Measurements from ENCODE around the gene RAD51B.

The RAD51B gene

DNA sequence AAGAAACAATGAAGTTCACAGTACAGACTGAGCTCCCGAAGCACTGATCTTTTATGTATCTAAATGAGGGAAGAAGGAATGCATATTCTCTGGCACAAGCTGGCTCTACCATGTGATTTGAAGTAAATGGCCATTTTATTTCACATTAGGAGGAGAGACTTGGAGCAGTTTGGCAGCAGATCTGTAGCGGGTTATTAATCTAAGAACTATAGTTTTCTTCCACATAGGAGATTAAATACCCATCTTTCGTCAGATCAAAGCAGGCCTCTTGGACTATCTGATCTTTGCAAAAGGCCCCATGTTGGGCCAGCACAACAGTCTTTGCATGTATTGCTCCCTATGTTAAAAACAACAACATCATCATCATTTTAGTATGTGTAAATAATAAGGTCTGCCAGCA, 495.5 kb downstream of the RAD51B start:
- no peak for DNase-seq

DNA sequence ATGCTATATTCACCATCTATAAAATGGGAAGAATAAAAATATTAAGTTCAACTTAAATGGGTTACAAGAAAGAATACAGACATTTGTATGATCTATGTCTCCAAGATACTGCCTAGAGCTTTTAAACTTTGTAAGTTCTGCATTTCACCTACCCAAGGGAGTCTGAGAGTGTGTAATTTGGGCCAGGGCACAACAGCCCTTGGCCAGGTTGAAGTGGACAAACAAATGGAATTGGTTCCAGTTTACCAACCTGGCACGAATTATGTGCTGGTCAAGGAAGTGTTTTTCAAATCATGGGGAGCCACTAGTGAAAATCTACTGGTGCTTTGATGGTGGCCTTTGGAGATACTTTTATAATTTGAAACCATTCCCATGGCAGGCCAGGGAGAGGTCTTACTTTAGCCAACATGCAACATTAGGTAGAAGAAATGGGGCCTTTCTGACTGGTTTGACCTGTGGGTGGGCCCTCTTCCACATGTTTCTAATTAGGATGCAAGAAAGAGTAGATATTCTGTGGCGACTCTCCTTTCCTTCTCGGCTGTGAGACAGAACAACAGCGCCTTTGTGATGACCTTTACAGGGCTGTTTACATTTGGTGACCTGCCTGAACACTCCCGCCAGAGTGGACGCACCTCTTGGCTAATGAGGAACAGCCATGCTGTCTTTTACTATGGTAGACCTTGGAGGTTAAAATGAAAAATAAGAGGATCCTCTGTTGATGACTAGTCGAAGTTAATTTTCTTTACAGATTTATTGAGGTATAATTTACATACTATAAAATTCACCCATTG, 496.7 kb downstream of the RAD51B start:
- no peak for DNase-seq

GRCh38 chr14:68317239-68317638, 497.7 kb downstream of the RAD51B start:
- DNase-seq, result no peak

GRCh38 chr14:68318828-68319227, 499.2 kb downstream of the RAD51B start:
- DNase-seq, result no peak

- no peak for DNase-seq
These were observed 500.9 kb downstream of the RAD51B start for GRCh38 chr14:68320495-68320894.

GRCh38 chr14:68322940-68323620, 503.5 kb downstream of the RAD51B start:
- DNase-seq, result no peak

GRCh38 chr14:68325267-68325807, 505.8 kb downstream of the RAD51B start:
- no peak for DNase-seq

DNA sequence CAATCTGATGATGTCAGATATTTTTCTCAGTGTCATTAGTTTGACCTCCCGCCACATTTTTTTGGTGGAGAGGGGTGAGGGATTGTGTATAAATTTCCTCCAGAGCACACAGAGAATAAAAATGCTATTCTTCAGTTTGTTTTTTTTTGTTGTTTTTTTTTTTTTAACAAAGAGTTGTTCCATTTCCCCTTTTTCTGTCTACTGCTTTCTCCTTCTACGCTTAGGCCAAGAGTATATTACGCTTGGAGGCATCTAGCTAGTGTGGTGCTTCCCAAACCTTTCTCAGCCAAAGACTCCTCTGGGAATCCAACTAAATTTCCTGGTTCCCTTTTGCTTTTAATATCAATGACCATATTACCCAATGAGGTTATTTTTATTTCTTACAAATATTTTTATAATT, 507.7 kb downstream of the RAD51B start:
- no peak for DNase-seq

DNA sequence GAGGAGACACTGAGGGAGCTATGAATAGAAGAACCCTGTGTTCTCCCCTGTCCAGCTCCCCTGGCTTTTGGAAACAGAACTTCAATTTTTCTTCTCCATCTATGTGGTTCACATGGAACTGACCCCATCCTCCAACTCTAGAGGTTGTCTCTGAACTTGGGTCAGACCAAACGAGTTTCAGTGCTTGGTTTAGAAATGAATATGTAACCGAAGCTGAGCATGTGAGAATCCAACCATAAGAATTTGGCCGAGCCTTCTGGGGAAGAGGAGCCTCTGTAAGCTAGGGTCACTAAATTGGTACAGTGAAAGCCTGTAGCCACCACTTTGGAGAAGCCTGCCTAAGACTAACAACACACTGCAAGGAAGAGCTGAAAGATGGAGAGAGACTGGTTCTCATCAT, 508.9 kb downstream of the RAD51B start:
- DNase-seq, result no peak

DNA sequence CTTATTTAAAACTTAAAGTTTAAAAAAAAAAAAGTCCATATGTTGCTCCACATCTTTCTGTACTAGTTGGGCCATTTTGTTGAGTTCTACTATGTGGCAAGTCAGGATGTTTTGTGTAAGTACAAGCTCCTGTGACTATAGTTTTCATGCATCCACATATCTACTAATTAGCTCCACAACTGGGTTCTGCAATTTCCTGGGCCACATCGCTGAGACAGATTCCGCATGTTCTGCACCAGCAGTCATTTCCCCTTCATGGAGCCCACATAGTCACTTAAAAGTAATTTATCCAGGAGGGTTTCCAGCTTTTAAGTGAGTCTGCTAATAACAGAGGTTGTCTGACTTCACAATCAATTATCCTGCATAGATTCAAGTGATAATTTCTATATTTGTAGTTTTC, 511.8 kb downstream of the RAD51B start:
- DNase-seq, result no peak

DNA sequence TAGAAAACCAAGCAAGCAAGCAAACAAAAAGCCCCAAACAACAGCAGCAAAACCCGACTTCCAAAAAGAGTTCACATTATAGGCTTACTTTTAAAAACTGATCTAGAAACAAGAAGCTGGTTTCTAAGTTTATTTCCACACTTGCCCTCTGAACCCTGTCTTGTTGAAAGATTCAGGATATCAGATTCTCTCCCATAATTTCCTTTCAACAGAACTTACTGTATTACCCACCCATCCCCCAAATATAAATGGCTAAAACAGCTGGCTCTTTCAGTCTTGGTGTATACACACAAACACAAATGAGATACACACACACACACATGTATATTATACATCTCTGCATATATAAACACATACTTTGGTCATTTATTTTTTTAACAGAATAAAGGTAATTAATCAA, 512.4 kb downstream of the RAD51B start:
- DNase-seq, result no peak

DNA sequence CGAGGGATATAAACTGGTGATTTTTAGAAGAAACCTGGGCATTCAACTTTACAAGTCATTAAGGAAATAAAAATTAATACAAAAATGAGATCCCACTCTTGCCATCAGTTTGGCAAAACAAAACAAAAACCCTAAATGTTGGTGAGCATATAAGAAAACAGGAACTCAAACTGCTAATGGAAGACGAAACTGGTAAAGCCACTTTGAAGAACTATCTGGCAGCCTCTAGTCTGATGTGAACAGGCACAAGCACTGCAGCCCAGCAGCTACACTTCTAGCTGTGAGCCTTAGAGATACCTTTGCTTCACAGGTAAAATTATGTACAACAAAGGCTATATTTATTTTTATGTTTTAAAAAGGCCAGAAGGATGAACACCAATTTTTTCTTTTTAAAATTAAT, 513.7 kb downstream of the RAD51B start:
- DNase-seq, result no peak

GRCh38 chr14:68335312-68335711, 515.7 kb downstream of the RAD51B start:
- no peak for DNase-seq

GRCh38 chr14:68336165-68336564, 516.6 kb downstream of the RAD51B start:
- no peak for DNase-seq

DNA sequence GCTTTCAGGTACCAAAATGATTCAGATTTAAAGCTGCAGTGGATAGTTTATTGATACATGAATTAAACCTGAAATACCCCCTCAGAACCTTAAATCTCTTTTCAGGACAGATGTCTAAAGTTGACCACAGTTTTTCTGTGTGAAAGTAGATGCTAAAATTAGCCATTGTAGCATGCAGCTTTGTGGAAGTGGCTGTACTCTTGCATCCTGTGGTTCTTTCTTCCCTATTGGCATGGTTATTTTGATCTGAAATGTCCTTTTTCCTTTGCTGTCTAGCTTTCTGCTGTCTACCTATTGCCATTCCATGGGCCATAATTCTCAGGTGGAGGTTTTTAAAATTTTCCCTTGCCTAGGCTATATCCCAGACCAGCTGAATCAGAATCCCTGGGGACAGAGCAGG, 517.7 kb downstream of the RAD51B start:
- no peak for DNase-seq

GRCh38 chr14:68340262-68340661, 520.7 kb downstream of the RAD51B start:
- DNase-seq, result no peak

DNA sequence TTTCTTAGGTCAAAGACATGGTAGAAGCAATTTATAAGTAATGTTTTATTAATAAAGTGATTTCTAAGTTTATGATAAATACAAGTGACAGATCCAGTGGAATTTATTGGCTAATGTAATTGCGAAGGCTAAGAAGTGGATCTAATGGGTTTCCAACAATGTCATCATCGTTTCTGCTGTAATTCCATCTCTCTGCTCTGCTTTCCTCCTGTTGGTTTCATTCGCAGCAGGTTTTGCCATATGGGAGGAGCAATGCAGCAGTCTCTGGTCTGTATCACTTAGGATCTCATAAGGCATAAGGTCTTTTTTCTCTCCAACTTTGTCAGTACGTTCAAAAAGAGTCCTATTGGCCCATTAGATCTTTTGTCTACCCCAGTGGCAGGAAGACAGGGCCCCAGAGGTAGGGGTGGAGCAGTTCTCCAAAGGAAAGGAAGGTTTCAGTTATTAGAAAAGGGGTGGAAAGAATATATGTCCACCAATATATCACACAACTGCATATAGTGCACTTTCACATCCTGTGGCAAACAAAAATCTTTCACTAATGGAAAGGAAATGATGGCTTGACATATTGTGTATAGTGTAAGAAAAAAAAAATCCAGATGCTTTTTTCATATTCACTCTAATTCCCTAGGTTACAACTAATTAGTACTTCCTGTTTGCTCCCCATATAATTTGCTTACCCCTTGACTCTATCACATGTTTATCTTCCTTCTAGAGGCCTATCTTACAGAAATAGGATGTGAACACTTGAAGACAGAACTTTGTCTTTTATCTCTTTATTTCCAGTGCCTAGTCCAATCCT, 522.0 kb downstream of the RAD51B start:
- DNase-seq, result no peak

- DNase-seq, result no peak
These were observed 522.7 kb downstream of the RAD51B start for GRCh38 chr14:68342216-68342763.

GRCh38 chr14:68343534-68344118, 524.0 kb downstream of the RAD51B start:
- no peak for DNase-seq

DNA sequence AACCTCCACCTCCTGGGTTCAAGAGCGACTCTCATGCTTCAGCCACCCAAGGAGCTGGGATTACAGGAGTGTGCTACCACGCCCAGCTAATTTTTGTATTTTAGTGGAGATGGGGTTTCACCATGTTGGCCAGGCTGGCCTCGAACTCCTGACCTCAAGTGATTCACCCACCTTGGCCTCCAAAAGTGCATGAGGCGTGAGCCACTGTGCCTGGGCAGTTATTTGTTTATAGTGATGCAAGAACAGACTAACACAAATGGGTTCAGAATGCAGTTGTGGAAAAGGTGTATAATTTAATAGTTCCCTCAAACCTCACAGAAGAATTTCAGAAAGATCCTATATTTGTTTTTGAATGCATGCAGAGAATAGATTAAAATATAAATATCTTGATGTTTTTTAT, 526.2 kb downstream of the RAD51B start:
- no peak for DNase-seq

GRCh38 chr14:68346556-68347343, 527.2 kb downstream of the RAD51B start:
- DNase-seq, result no peak
